ENCODE data around the gene MRE11.

MRE11 gene

GRCh38 chr11:94472916-94473799, 20.5 kb downstream of the MRE11 start:
- peak; percentile 27 for DNase-seq (ENCODE audit: low read depth, low spot score)
- H3K27me3 ChIP-seq (ENCODE audit: insufficient read depth, insufficient read length), result no peaks in the 10 kb centered on the region
- H3K4me1 ChIP-seq (ENCODE audit: insufficient read depth, insufficient read length), result no peaks in the 10 kb centered on the region
- H3K4me3 ChIP-seq (ENCODE audit: insufficient read length, low read depth), result no peak overlapping the region
- H3K9me3 ChIP-seq (ENCODE audit: insufficient read depth, low read length), result no peaks in the 10 kb centered on the region
- TF ChIP-seq YY1 (IDR thresholded peaks at IDR 0.05; ENCODE audit: insufficient read depth, insufficient read length) (no peak), SUZ12 (IDR thresholded peaks at IDR 0.05; ENCODE audit: extremely low read depth, insufficient read depth, insufficient read length) (no peak), ZNF274 (IDR thresholded peaks at IDR 0.05; ENCODE audit: low read depth, low read length) (no peak)
- peaks cover 52% of the 10 kb centered on the region for H3K36me3 ChIP-seq (ENCODE audit: insufficient read depth, insufficient read length, low read length)
- H3K9ac ChIP-seq (ENCODE audit: insufficient read length, low read depth), result no peak overlapping the region

GRCh38 chr11:94469416-94469815, 24.2 kb downstream of the MRE11 start:
- no peak for DNase-seq (ENCODE audit: low read depth, low spot score)
- H3K4me3 ChIP-seq (ENCODE audit: insufficient read length, low read depth), result no peak overlapping the region
- no peaks in the 10 kb centered on the region for H3K27me3 ChIP-seq (ENCODE audit: insufficient read depth, insufficient read length)
- H3K4me1 ChIP-seq (ENCODE audit: insufficient read depth, insufficient read length), result no peaks in the 10 kb centered on the region
- TF ChIP-seq SUZ12 (IDR thresholded peaks at IDR 0.05; ENCODE audit: extremely low read depth, insufficient read depth, insufficient read length) (no peak), ZNF274 (IDR thresholded peaks at IDR 0.05; ENCODE audit: low read depth, low read length) (no peak), YY1 (IDR thresholded peaks at IDR 0.05; ENCODE audit: insufficient read depth, insufficient read length) (no peak)
- H3K9me3 ChIP-seq (ENCODE audit: insufficient read depth, low read length), result no peaks in the 10 kb centered on the region
- H3K9ac ChIP-seq (ENCODE audit: insufficient read length, low read depth), result no peak overlapping the region
- peaks cover 35% of the 10 kb centered on the region for H3K36me3 ChIP-seq (ENCODE audit: insufficient read depth, insufficient read length, low read length)

- H3K9ac ChIP-seq (ENCODE audit: insufficient read length, low read depth), result no peak overlapping the region
- no peaks in the 10 kb centered on the region for H3K27me3 ChIP-seq (ENCODE audit: insufficient read depth, insufficient read length)
- H3K4me3 ChIP-seq (ENCODE audit: insufficient read length, low read depth), result no peak overlapping the region
- DNase-seq (ENCODE audit: low read depth, low spot score), result no peak
- H3K4me1 ChIP-seq (ENCODE audit: insufficient read depth, insufficient read length), result no peaks in the 10 kb centered on the region
- H3K9me3 ChIP-seq (ENCODE audit: insufficient read depth, low read length), result no peaks in the 10 kb centered on the region
- TF ChIP-seq ZNF274 (IDR thresholded peaks at IDR 0.05; ENCODE audit: low read depth, low read length), result no peak
- TF ChIP-seq SUZ12 (IDR thresholded peaks at IDR 0.05; ENCODE audit: extremely low read depth, insufficient read depth, insufficient read length), result no peak
- TF ChIP-seq YY1 (IDR thresholded peaks at IDR 0.05; ENCODE audit: insufficient read depth, insufficient read length), result no peak
- peaks cover 18% of the 10 kb centered on the region for H3K36me3 ChIP-seq (ENCODE audit: insufficient read depth, insufficient read length, low read length)
Measured at GRCh38 chr11:94459576-94459975, 34.1 kb downstream of the MRE11 start.

DNA sequence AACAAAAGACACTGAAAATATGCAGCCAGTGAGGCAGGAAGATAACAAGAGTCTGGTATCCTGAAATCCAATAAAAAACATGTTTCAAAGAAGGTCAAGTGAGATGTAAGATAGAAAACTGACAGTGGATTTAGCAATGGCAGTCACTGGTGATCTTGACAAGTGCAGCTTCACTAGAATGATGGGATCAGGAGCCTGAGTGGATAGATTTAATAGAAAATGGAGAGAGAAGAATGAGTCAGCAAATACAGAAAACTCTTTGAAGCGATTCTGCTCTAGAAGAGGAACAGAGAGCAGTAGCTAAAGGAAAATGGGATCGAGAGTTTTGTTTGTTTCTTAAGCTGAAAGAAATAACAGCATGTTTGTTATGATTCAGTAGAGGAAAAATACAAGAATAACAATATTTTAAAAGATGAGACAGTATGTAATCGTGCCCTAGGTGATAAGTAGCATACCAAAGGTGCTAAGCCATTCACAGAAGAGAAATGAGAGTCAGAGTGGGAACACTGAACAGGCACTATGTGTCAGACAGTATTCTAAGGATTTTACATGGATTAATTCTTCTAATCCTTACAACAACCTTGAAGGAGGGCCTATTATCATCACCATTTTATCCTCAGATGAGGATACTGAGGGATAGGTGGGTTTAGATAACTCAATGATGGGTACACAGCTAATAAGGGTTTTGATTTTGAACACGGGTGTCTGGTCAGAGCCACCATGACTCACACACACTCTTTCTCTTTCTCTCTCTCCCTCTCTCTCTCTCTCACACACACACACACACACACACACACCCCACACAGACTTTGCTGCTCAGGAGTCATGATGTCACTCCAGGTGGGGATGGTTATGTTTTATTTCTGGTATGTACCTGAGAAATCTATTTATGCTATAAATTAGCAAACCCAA, 36.3 kb downstream of the MRE11 start:
- no peaks in the 10 kb centered on the region for H3K9me3 ChIP-seq (ENCODE audit: insufficient read depth, low read length)
- DNase-seq (ENCODE audit: low read depth, low spot score), result no peak
- no peaks in the 10 kb centered on the region for H3K4me1 ChIP-seq (ENCODE audit: insufficient read depth, insufficient read length)
- TF ChIP-seq YY1 (IDR thresholded peaks at IDR 0.05; ENCODE audit: insufficient read depth, insufficient read length), result no peak
- TF ChIP-seq SUZ12 (IDR thresholded peaks at IDR 0.05; ENCODE audit: extremely low read depth, insufficient read depth, insufficient read length), result no peak
- no peak for TF ChIP-seq ZNF274 (IDR thresholded peaks at IDR 0.05; ENCODE audit: low read depth, low read length)
- no peak overlapping the region for H3K4me3 ChIP-seq (ENCODE audit: insufficient read length, low read depth)
- H3K27me3 ChIP-seq (ENCODE audit: insufficient read depth, insufficient read length), result no peaks in the 10 kb centered on the region
- no peak overlapping the region for H3K9ac ChIP-seq (ENCODE audit: insufficient read length, low read depth)
- peaks cover 18% of the 10 kb centered on the region for H3K36me3 ChIP-seq (ENCODE audit: insufficient read depth, insufficient read length, low read length)

GRCh38 chr11:94455861-94456260, 37.8 kb downstream of the MRE11 start:
- no peaks in the 10 kb centered on the region for H3K4me1 ChIP-seq (ENCODE audit: insufficient read depth, insufficient read length)
- TF ChIP-seq ZNF274 (IDR thresholded peaks at IDR 0.05; ENCODE audit: low read depth, low read length) (no peak), SUZ12 (IDR thresholded peaks at IDR 0.05; ENCODE audit: extremely low read depth, insufficient read depth, insufficient read length) (no peak), YY1 (IDR thresholded peaks at IDR 0.05; ENCODE audit: insufficient read depth, insufficient read length) (no peak)
- no peaks in the 10 kb centered on the region for H3K27me3 ChIP-seq (ENCODE audit: insufficient read depth, insufficient read length)
- DNase-seq (ENCODE audit: low read depth, low spot score), result no peak
- H3K9ac ChIP-seq (ENCODE audit: insufficient read length, low read depth), result no peak overlapping the region
- H3K36me3 ChIP-seq (ENCODE audit: insufficient read depth, insufficient read length, low read length), result peaks cover 15% of the 10 kb centered on the region
- H3K4me3 ChIP-seq (ENCODE audit: insufficient read length, low read depth), result no peak overlapping the region
- H3K9me3 ChIP-seq (ENCODE audit: insufficient read depth, low read length), result no peaks in the 10 kb centered on the region

GRCh38 chr11:94454301-94454700, 39.3 kb downstream of the MRE11 start:
- Histone ChIP-seq H3K36me3 (ENCODE audit: insufficient read depth, insufficient read length, low read length) (peaks cover 7% of the 10 kb centered on the region), H3K4me1 (ENCODE audit: insufficient read depth, insufficient read length) (no peaks in the 10 kb centered on the region), H3K4me3 (ENCODE audit: insufficient read length, low read depth) (no peak overlapping the region), H3K9me3 (ENCODE audit: insufficient read depth, low read length) (no peaks in the 10 kb centered on the region), H3K9ac (ENCODE audit: insufficient read length, low read depth) (no peak overlapping the region), H3K27me3 (ENCODE audit: insufficient read depth, insufficient read length) (no peaks in the 10 kb centered on the region)
- no peak for DNase-seq (ENCODE audit: low read depth, low spot score)
- TF ChIP-seq ZNF274 (IDR thresholded peaks at IDR 0.05; ENCODE audit: low read depth, low read length) (no peak), YY1 (IDR thresholded peaks at IDR 0.05; ENCODE audit: insufficient read depth, insufficient read length) (no peak), SUZ12 (IDR thresholded peaks at IDR 0.05; ENCODE audit: extremely low read depth, insufficient read depth, insufficient read length) (no peak)

GRCh38 chr11:94452988-94453387, 40.7 kb downstream of the MRE11 start:
- Histone ChIP-seq H3K27me3 (ENCODE audit: insufficient read depth, insufficient read length) (no peaks in the 10 kb centered on the region), H3K4me1 (ENCODE audit: insufficient read depth, insufficient read length) (no peaks in the 10 kb centered on the region), H3K9me3 (ENCODE audit: insufficient read depth, low read length) (no peaks in the 10 kb centered on the region), H3K9ac (ENCODE audit: insufficient read length, low read depth) (no peak overlapping the region), H3K4me3 (ENCODE audit: insufficient read length, low read depth) (no peak overlapping the region), H3K36me3 (ENCODE audit: insufficient read depth, insufficient read length, low read length) (peaks cover 5% of the 10 kb centered on the region)
- DNase-seq (ENCODE audit: low read depth, low spot score), result no peak
- TF ChIP-seq SUZ12 (IDR thresholded peaks at IDR 0.05; ENCODE audit: extremely low read depth, insufficient read depth, insufficient read length) (no peak), ZNF274 (IDR thresholded peaks at IDR 0.05; ENCODE audit: low read depth, low read length) (no peak), YY1 (IDR thresholded peaks at IDR 0.05; ENCODE audit: insufficient read depth, insufficient read length) (no peak)

Data from NT2/D1 (cell line).